Embryonic facial prominence (tissue), 1 donor: Measurements from ENCODE around the gene GNA15.
"Not testable (repeated sequence)": the region's sequence is repeated elsewhere in the genome, so short reads cannot be mapped to it uniquely, and the experiment has no call there.

Experiments used
- DNase-seq: peaks from one replicate; pipeline ENCODE4 v3.0.0-alpha.2; 2016; ENCODE audit errors: extremely low spot score

The GNA15 gene

GRCh38 chr19:3190921-3191805 lies 55.3 kb downstream of the GNA15 start:
- DNase-seq = no peak

- DNase-seq = not testable (repeated sequence)
These were observed 55.9 kb downstream of the GNA15 start for GRCh38 chr19:3191806-3192104.

- no peak for DNase-seq
These were observed 56.4 kb downstream of the GNA15 start for GRCh38 chr19:3192228-3192635.

- no peak for DNase-seq
These were observed 56.9 kb downstream of the GNA15 start for GRCh38 chr19:3192684-3193083.

GRCh38 chr19:3193256-3194105 lies 57.6 kb downstream of the GNA15 start:
- DNase-seq = no peak

GRCh38 chr19:3194106-3195087 lies 58.6 kb downstream of the GNA15 start:
- DNase-seq = no peak

- no peak for DNase-seq
These were observed 60.5 kb downstream of the GNA15 start for GRCh38 chr19:3196064-3196932.

- no peak for DNase-seq
These were observed 61.0 kb downstream of the GNA15 start for GRCh38 chr19:3196933-3197205.

GRCh38 chr19:3198901-3199700 lies 63.3 kb downstream of the GNA15 start:
- DNase-seq = no peak

GRCh38 chr19:3201072-3201700 lies 65.4 kb downstream of the GNA15 start:
- DNase-seq = no peak

GRCh38 chr19:3201911-3202310 lies 66.1 kb downstream of the GNA15 start:
- no peak for DNase-seq

GRCh38 chr19:3202346-3202745 lies 66.5 kb downstream of the GNA15 start:
- DNase-seq = no peak

- DNase-seq = not testable (repeated sequence)
These were observed 67.1 kb downstream of the GNA15 start for GRCh38 chr19:3202895-3203294.

- no peak for DNase-seq
These were observed 68.2 kb downstream of the GNA15 start for GRCh38 chr19:3203805-3204645.

- no peak for DNase-seq
These were observed 68.9 kb downstream of the GNA15 start for GRCh38 chr19:3204646-3205275.

GRCh38 chr19:3206216-3206953 lies 70.6 kb downstream of the GNA15 start:
- no peak for DNase-seq

GRCh38 chr19:3207461-3208242 lies 71.8 kb downstream of the GNA15 start:
- no peak for DNase-seq
